HepG2 (cell line): ENCODE measurements around the gene TECTB. TPM values are rescaled to one million over a fixed set of nuclear protein-coding genes. Genes with fewer than 3 reads are reported as not detected.

ENCODE experiments used
- KLF15 ChIP-seq: sonication (generic); formaldehyde crosslinking; IDR thresholded peaks from 2 replicates; pipeline ENCODE4 v1.8.1; 2023; ENCODE audit warnings: borderline replicate concordance, mild to moderate bottlenecking, inconsistent platforms, missing genetic modification reagents, mixed read lengths
- STAG1 ChIP-seq: sonication (generic); formaldehyde crosslinking; IDR thresholded peaks from 2 replicates; pipeline ENCODE4 v1.4.0; 2020; ENCODE audit warnings: missing genetic modification reagents
- ZNF83 ChIP-seq: sonication (generic); formaldehyde crosslinking; IDR thresholded peaks from 2 replicates; pipeline ENCODE4 v1.4.0; 2020; ENCODE audit warnings: missing genetic modification reagents, mild to moderate bottlenecking, borderline replicate concordance
- polyA plus RNA-seq, 8 experiments: library from polyadenylated mRNA; depleted of rRNA in 3 of 8; stranded (reverse) in 7 of 8; unstranded in 1 of 8; fragments of >200 nt; fragmentation: Illumina TruSeq in 4 of 8; extraction: Trizol in 4 of 8; gene quantifications; 2 replicates each; pipeline versions ENCODE4 v1.2.1 to v1.2.3, GENCODE V29; 2011 to 2016; ENCODE audit warnings: low read depth in 4 of 8, missing spikeins in 1 of 8, mixed read lengths in 1 of 8; ENCODE audit not compliant: insufficient read depth in 1 of 8
- total RNA-seq, 5 experiments: library from RNA; depleted of rRNA; stranded (reverse); fragments of >200 nt; fragmentation: Illumina TruSeq; extraction: Trizol; gene quantifications; 2 replicates each; pipeline ENCODE4 v1.2.3, GENCODE V29; 2016; ENCODE audit warnings: low read depth in 1 of 5
- TF ChIP-seq, protein P1 (sequence below): sonication (generic); formaldehyde crosslinking; IDR thresholded peaks from 2 replicates; pipeline ENCODE4 v1.4.0; 2020; ENCODE audit warnings: missing genetic modification reagents
- TF ChIP-seq, protein P2 (sequence below): sonication (generic); formaldehyde crosslinking; IDR thresholded peaks from 2 replicates; pipeline ENCODE4 v1.9.0; 2021; ENCODE audit warnings: missing genetic modification reagents, mild to moderate bottlenecking, borderline replicate concordance
- TF ChIP-seq, protein P3 (sequence below): sonication (generic); formaldehyde crosslinking; IDR thresholded peaks from 2 replicates; pipeline ENCODE4 v1.4.0; 2020; ENCODE audit warnings: missing genetic modification reagents
- TF ChIP-seq, protein P4 (sequence below): sonication (generic); formaldehyde crosslinking; IDR thresholded peaks from 2 replicates; pipeline ENCODE4 v1.8.1; 2022; ENCODE audit warnings: low read depth, mild to moderate bottlenecking, missing genetic modification reagents
- TF ChIP-seq, protein P5 (sequence below): IDR thresholded peaks from 2 replicates; pipeline ENCODE4 v1.6.1; 2016; ENCODE audit warnings: low read depth, missing genetic modification reagents, missing compliant biosample characterization

TECTB gene
- total and polyA plus RNA-seq, 2 of the 13 experiments (the other 11 are each of a cell fraction or from before 2014, with no cell fraction given) = 0.78 to 1.8 TPM

DNA sequence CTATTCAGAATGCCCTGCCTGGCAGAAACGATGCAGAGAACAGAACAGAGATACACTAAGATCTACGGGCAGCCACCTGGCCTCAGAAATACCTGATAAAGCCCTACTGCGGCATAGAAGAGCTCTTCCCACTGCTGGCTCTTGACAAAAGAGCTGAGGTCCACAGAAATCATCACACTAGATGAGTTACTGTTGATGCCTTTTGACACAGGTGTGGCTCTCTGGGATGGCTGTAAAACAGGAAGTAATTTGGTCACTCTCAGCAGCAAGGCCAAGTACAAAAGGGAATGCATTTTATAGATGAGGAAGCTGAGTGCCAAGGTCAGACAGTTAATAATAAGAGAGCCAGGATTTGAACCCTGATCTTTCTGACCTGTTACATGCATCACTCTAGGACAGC is 55.8 kb downstream of the TECTB start (continued):
- no peak for TF ChIP-seq KLF15 (CRISPR knock-in tag)
- TF ChIP-seq STAG1 (CRISPR knock-in tag) = no peak
- TF ChIP-seq, protein P1, sequence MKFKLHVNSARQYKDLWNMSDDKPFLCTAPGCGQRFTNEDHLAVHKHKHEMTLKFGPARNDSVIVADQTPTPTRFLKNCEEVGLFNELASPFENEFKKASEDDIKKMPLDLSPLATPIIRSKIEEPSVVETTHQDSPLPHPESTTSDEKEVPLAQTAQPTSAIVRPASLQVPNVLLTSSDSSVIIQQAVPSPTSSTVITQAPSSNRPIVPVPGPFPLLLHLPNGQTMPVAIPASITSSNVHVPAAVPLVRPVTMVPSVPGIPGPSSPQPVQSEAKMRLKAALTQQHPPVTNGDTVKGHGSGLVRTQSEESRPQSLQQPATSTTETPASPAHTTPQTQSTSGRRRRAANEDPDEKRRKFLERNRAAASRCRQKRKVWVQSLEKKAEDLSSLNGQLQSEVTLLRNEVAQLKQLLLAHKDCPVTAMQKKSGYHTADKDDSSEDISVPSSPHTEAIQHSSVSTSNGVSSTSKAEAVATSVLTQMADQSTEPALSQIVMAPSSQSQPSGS (CRISPR knock-in tag) = no peak
- TF ChIP-seq, protein P2, sequence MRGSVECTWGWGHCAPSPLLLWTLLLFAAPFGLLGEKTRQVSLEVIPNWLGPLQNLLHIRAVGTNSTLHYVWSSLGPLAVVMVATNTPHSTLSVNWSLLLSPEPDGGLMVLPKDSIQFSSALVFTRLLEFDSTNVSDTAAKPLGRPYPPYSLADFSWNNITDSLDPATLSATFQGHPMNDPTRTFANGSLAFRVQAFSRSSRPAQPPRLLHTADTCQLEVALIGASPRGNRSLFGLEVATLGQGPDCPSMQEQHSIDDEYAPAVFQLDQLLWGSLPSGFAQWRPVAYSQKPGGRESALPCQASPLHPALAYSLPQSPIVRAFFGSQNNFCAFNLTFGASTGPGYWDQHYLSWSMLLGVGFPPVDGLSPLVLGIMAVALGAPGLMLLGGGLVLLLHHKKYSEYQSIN = no peak
- TF ChIP-seq, protein P3, sequence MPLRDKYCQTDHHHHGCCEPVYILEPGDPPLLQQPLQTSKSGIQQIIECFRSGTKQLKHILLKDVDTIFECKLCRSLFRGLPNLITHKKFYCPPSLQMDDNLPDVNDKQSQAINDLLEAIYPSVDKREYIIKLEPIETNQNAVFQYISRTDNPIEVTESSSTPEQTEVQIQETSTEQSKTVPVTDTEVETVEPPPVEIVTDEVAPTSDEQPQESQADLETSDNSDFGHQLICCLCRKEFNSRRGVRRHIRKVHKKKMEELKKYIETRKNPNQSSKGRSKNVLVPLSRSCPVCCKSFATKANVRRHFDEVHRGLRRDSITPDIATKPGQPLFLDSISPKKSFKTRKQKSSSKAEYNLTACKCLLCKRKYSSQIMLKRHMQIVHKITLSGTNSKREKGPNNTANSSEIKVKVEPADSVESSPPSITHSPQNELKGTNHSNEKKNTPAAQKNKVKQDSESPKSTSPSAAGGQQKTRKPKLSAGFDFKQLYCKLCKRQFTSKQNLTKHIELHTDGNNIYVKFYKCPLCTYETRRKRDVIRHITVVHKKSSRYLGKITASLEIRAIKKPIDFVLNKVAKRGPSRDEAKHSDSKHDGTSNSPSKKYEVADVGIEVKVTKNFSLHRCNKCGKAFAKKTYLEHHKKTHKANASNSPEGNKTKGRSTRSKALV (CRISPR knock-in tag) = no peak
- TF ChIP-seq, protein P4, sequence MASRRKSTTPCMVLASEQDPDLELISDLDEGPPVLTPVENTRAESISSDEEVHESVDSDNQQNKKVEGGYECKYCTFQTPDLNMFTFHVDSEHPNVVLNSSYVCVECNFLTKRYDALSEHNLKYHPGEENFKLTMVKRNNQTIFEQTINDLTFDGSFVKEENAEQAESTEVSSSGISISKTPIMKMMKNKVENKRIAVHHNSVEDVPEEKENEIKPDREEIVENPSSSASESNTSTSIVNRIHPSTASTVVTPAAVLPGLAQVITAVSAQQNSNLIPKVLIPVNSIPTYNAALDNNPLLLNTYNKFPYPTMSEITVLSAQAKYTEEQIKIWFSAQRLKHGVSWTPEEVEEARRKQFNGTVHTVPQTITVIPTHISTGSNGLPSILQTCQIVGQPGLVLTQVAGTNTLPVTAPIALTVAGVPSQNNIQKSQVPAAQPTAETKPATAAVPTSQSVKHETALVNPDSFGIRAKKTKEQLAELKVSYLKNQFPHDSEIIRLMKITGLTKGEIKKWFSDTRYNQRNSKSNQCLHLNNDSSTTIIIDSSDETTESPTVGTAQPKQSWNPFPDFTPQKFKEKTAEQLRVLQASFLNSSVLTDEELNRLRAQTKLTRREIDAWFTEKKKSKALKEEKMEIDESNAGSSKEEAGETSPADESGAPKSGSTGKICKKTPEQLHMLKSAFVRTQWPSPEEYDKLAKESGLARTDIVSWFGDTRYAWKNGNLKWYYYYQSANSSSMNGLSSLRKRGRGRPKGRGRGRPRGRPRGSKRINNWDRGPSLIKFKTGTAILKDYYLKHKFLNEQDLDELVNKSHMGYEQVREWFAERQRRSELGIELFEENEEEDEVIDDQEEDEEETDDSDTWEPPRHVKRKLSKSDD (CRISPR knock-in tag) = no peak
- TF ChIP-seq ZNF83 (CRISPR knock-in tag) = no peak
- TF ChIP-seq, protein P5, sequence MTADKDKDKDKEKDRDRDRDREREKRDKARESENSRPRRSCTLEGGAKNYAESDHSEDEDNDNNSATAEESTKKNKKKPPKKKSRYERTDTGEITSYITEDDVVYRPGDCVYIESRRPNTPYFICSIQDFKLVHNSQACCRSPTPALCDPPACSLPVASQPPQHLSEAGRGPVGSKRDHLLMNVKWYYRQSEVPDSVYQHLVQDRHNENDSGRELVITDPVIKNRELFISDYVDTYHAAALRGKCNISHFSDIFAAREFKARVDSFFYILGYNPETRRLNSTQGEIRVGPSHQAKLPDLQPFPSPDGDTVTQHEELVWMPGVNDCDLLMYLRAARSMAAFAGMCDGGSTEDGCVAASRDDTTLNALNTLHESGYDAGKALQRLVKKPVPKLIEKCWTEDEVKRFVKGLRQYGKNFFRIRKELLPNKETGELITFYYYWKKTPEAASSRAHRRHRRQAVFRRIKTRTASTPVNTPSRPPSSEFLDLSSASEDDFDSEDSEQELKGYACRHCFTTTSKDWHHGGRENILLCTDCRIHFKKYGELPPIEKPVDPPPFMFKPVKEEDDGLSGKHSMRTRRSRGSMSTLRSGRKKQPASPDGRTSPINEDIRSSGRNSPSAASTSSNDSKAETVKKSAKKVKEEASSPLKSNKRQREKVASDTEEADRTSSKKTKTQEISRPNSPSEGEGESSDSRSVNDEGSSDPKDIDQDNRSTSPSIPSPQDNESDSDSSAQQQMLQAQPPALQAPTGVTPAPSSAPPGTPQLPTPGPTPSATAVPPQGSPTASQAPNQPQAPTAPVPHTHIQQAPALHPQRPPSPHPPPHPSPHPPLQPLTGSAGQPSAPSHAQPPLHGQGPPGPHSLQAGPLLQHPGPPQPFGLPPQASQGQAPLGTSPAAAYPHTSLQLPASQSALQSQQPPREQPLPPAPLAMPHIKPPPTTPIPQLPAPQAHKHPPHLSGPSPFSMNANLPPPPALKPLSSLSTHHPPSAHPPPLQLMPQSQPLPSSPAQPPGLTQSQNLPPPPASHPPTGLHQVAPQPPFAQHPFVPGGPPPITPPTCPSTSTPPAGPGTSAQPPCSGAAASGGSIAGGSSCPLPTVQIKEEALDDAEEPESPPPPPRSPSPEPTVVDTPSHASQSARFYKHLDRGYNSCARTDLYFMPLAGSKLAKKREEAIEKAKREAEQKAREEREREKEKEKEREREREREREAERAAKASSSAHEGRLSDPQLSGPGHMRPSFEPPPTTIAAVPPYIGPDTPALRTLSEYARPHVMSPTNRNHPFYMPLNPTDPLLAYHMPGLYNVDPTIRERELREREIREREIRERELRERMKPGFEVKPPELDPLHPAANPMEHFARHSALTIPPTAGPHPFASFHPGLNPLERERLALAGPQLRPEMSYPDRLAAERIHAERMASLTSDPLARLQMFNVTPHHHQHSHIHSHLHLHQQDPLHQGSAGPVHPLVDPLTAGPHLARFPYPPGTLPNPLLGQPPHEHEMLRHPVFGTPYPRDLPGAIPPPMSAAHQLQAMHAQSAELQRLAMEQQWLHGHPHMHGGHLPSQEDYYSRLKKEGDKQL (CRISPR knock-in tag) = no peak
